ENCODE data around the gene TIMM9. TPM values are rescaled to one million over a fixed set of nuclear protein-coding genes. Genes with fewer than 3 reads are reported as not detected.

Gene TIMM9
- total RNA-seq, 1 donor from 2014 or later = 28.5 TPM

DNA sequence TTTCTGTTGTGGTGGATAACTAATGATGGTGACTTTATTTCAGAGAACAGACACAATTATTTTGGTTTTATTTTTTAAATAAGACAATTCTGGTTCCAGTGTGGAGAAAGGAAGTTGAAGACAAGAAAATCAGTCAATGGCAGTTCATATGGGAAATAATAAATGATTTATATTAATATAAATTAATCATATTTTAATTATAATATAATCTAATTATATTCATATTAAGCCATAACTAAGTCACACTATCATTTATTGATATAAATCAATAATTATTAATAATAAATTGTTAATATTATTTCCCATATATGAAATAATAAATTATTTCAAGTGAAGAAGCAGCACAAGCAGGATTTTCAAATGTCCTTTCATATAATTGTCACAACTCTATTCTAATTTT is 28.8 kb downstream of the TIMM9 start:
- H3K4me3 ChIP-seq = no peak overlapping the region

DNA sequence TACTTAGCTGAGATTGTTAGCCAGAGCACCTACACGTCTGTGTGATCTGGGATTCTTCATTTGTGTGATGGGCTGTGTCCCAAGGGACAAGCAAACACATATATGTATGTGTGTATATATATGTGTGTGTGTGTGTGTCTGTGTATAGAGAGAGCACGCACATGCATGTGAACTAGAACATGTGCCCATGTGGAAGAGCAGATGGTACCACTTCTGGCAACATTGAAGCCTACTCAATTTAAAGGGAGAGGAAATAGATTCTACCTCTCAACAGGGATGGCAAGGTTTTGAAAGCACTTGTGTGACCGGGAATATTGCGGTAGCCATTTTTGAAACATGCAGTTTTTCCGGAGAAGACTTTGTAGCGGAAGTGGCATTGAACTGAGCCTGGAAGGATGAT is 30.2 kb downstream of the TIMM9 start:
- H3K4me3 ChIP-seq = no peak overlapping the region
- ATAC-seq = no peak

More for the DNA sequence above, 28.8 kb downstream of the TIMM9 start:
- ATAC-seq = no peak
- intact Hi-C loops (cut with DNase I) = no loop called here
- no peak overlapping the region for H3K27ac ChIP-seq
- no peak for DNase-seq
- H3K4me1 ChIP-seq = peaks cover 14% of the 10 kb centered on the region
- no peaks in the 10 kb centered on the region for H3K27me3 ChIP-seq (ENCODE audit: low read depth)
- H3K9me3 ChIP-seq = no peaks in the 10 kb centered on the region
- no peaks in the 10 kb centered on the region for H3K36me3 ChIP-seq
- TF ChIP-seq, protein P1, sequence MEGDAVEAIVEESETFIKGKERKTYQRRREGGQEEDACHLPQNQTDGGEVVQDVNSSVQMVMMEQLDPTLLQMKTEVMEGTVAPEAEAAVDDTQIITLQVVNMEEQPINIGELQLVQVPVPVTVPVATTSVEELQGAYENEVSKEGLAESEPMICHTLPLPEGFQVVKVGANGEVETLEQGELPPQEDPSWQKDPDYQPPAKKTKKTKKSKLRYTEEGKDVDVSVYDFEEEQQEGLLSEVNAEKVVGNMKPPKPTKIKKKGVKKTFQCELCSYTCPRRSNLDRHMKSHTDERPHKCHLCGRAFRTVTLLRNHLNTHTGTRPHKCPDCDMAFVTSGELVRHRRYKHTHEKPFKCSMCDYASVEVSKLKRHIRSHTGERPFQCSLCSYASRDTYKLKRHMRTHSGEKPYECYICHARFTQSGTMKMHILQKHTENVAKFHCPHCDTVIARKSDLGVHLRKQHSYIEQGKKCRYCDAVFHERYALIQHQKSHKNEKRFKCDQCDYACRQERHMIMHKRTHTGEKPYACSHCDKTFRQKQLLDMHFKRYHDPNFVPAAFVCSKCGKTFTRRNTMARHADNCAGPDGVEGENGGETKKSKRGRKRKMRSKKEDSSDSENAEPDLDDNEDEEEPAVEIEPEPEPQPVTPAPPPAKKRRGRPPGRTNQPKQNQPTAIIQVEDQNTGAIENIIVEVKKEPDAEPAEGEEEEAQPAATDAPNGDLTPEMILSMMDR (IDR thresholded peaks at IDR 0.05) = no peak

DNA sequence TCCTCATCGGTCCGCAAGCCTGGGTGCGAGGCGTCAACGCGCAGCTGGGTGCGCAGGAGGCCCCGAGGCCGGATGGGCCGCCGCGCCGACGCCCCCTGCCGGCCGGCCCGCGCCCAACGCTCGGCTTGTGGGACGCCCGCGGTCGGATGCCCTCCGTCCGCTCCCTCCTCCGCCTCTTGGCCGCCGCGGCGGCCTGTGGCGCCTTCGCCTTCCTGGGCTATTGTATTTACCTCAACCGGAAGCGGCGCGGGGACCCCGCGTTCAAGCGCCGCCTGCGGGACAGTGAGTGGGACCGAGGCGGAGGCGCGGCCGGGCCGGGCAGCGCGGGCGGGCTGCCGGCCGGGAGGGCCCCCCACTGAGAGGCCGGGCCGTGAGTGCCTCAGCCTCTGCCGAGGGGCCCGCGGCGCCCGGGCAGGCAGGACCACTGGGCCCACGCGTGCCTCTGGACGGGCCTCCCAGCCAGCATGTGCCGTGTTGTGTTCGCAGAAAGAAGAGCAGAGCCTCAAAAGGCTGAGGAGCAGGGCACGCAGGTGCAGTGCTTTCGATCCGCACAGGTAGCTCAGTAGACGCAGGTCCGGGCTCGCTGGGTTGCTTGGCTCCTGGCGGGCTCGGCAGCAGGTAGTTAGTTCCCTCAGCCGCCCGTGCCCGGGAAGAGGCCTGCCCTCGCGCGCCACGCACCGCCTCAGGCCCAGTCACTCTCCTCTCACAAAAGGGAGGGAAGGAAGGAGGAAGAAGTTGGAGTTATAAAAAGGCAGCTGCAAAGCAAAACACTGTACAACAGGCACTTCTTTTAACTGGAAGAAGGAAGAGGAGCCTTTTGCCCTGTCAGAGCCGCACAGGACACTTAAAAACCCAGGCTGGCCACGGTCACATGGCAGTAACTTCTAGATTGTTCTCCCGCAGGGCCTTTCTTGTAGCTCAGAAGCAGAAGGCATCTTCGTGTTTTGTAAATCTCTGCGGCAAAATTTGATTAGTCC is 31.2 kb downstream of the TIMM9 start, which contains the start of gene TOMM20L:
TSS of gene TOMM20L (plus strand) at position 119 of the 977 bp plus-strand sequence. CDS start at position 147, 28 bp downstream.
- Histone ChIP-seq H3K36me3 (no peaks in the 10 kb centered on the region), H3K4me1 (peaks cover 14% of the 10 kb centered on the region), H3K27me3 (ENCODE audit: low read depth) (no peaks in the 10 kb centered on the region), H3K4me3 (peak within 1 kb of the TSS; percentile 69), H3K27ac (peak within 1 kb of the TSS; percentile 88), H3K9me3 (no peaks in the 10 kb centered on the region)
- TF ChIP-seq, protein P1 (IDR thresholded peaks at IDR 0.05) = peak; percentile 92
- DNase-seq = peak; percentile 85
- ATAC-seq = peak; percentile 97
- intact Hi-C loops (cut with DNase I) = no loop called here

More for the DNA sequence above, 30.2 kb downstream of the TIMM9 start:
- intact Hi-C loops (cut with DNase I) = no loop called here
- no peaks in the 10 kb centered on the region for H3K9me3 ChIP-seq
- H3K36me3 ChIP-seq = no peaks in the 10 kb centered on the region
- DNase-seq = no peak
- H3K4me1 ChIP-seq = peaks cover 14% of the 10 kb centered on the region
- TF ChIP-seq, protein P1 (IDR thresholded peaks at IDR 0.05) = no peak
- H3K27ac ChIP-seq = no peak overlapping the region
- H3K27me3 ChIP-seq (ENCODE audit: low read depth) = no peaks in the 10 kb centered on the region

DNA sequence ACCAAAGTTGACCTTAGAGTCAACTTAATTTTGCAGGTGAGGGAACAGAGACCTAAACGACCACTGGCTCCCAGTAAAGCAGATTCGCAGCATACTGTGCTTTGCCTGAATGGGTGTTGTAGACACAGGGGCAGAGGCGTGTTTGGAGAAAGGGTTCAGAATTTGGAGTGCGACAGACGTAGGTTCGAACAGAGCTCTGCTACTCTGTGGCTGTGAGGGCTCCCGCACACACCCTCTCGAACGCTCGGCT is 31.8 kb downstream of the TIMM9 start:
- H3K4me1 ChIP-seq = peaks cover 14% of the 10 kb centered on the region
- H3K4me3 ChIP-seq = peak overlapping the region; percentile 69
- H3K36me3 ChIP-seq = no peaks in the 10 kb centered on the region
- TF ChIP-seq, protein P1 (IDR thresholded peaks at IDR 0.05) = no peak
- intact Hi-C loops (cut with DNase I) = no loop called here
- no peaks in the 10 kb centered on the region for H3K27me3 ChIP-seq (ENCODE audit: low read depth)
- ATAC-seq (no peak), DNase-seq (no peak)
- no peaks in the 10 kb centered on the region for H3K9me3 ChIP-seq
- H3K27ac ChIP-seq = peak overlapping the region; percentile 88

DNA sequence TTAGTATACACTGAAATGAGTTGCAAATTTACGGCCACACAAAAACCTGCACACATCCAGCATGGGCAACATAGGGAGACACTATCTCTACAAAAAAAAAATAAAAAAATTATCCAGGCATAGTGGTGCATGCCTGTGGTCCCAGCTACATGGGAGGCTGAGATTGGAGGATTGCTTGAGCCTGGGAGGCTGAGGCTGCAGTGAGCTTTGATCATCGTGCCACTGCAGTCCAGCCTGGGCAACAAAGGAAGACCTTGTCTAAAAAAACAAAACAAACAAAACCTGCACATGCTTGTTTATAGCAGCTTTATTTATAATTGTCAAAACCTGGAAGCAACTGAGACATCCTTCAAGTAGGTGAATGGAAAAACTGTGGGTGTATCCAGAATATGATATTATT is 36.5 kb downstream of the TIMM9 start:
- Histone ChIP-seq H3K4me3 (no peak overlapping the region), H3K27me3 (ENCODE audit: low read depth) (no peaks in the 10 kb centered on the region), H3K36me3 (no peaks in the 10 kb centered on the region), H3K27ac (no peak overlapping the region), H3K4me1 (peaks cover 7% of the 10 kb centered on the region), H3K9me3 (no peaks in the 10 kb centered on the region)
- TF ChIP-seq, protein P1 (IDR thresholded peaks at IDR 0.05) = no peak
- no peak for ATAC-seq
- intact Hi-C loops (cut with DNase I) = no loop called here
- no peak for DNase-seq

All from lower lobe of right lung (tissue), 2 donors.